C4-2B (cell line): ENCODE measurements around the gene DNAJC13.

Source experiments
- H3K27ac ChIP-seq: fragments of 450-650 bp; 2 replicates; pipeline ENCODE4 v1.5.1; 2017
- ZFX ChIP-seq: fragments of 450-650 bp; IDR thresholded peaks from 2 replicates; pipeline ENCODE4 v1.6.1; 2017
- TF ChIP-seq, protein P1 (sequence below): fragments of 450-650 bp; conservative IDR thresholded peaks from 2 replicates; pipeline ENCODE4 v1.5.1; 2017; ENCODE audit warnings: mild to moderate bottlenecking

The DNAJC13 gene

DNA sequence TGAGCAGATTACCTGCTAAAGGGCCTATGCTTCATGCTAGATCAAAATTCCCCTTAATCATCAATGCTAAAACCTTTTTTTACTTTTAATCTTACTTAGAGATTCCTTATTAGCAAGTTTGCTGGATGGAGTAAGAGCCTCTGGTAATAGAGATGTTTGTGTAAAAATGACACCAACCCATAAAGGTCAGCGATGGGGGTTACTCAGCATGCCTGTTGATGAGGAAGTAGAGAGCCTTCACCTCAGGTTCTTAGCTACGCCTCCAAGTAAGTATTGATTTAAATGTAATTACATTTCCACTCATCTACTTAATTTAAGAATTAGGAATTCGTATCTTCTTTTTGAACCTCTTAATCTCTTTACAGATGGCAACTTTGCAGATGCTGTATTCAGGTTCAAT lies 38.8 kb downstream of the DNAJC13 start:
- H3K27ac ChIP-seq = no peak overlapping the region
- TF ChIP-seq, protein P1, sequence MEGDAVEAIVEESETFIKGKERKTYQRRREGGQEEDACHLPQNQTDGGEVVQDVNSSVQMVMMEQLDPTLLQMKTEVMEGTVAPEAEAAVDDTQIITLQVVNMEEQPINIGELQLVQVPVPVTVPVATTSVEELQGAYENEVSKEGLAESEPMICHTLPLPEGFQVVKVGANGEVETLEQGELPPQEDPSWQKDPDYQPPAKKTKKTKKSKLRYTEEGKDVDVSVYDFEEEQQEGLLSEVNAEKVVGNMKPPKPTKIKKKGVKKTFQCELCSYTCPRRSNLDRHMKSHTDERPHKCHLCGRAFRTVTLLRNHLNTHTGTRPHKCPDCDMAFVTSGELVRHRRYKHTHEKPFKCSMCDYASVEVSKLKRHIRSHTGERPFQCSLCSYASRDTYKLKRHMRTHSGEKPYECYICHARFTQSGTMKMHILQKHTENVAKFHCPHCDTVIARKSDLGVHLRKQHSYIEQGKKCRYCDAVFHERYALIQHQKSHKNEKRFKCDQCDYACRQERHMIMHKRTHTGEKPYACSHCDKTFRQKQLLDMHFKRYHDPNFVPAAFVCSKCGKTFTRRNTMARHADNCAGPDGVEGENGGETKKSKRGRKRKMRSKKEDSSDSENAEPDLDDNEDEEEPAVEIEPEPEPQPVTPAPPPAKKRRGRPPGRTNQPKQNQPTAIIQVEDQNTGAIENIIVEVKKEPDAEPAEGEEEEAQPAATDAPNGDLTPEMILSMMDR = no peak
- TF ChIP-seq ZFX = no peak

DNA sequence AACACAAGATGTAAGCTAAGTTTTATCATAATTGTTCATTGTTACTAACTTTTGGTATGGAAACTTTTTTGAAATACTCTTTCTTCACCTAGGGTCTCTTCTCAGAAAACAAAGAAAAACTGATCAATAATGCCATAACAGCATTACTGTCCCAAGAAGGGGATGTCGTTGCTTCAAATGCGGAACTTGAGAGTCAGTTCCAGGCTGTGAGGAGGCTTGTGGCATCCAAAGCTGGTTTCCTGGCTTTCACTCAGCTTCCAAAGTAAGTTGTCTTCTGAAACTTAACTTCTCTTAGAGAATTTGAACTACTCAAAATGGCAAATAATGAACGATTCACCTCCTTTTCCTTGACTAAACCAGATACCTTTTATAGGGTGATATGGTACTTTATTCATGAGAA lies 39.3 kb downstream of the DNAJC13 start:
- no peak for TF ChIP-seq ZFX
- TF ChIP-seq, protein P1 = no peak
- no peak overlapping the region for H3K27ac ChIP-seq

DNA sequence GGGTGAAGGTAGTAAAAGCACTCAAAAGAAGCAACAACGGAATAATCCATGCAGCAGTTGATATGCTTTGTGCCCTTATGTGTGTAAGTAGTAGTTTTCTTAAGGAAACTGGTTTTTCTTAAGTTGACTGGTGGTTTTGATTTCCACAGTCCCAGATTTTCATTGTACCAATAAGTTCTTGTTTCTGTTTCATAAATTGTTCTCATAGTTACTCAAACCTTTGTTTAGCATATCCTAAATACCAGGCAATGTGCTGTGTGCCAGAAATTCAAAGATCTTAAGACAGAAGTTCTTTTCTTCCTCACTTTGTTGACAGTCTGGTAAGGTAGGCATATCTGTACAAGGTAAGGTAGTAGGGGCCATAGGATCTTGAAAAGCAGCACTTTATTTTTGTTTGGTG lies 40.0 kb downstream of the DNAJC13 start:
- TF ChIP-seq, protein P1 = no peak
- no peak for TF ChIP-seq ZFX
- no peak overlapping the region for H3K27ac ChIP-seq

DNA sequence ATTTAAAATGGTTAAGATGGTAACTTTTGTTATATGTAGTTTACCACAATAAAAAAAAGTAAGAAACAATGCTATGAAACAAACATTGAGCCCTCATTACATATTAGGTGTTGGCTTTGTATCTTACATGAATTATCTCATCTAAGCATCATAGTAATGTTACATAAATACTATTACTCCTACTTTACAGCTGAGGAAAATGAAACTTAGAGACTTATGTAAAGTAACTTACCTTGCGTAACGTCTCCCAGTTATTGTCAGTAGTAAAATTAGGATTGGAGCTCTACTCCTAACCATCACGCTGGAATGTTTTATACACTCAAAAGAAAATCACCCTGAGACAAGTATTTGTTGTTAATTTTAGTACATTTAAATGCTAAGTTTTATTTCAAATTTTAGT lies 42.2 kb downstream of the DNAJC13 start:
- H3K27ac ChIP-seq = no peak overlapping the region

DNA sequence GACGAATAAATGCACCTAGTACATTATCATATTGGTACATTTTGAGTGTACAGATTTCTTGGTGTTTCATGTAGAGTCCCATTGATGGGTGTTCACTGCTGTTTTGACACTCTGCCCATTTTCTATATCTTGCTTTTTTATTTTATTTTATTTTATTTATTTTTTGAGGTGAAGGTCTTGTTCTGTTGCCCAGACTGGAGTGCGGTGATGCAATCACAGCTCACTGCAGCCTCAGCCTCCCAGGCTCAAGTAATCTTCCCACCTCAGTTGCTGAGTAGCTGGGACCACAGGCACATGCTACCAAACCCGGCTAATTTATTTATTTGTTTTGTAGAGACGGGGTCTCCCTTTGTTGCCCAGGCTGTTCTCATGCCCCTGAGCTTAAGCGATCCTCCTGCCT lies 44.2 kb downstream of the DNAJC13 start:
- H3K27ac ChIP-seq = no peak overlapping the region
- TF ChIP-seq, protein P1 = no peak

More for the DNA sequence above, 42.2 kb downstream of the DNAJC13 start:
- TF ChIP-seq ZFX = no peak
- TF ChIP-seq, protein P1 = no peak

DNA sequence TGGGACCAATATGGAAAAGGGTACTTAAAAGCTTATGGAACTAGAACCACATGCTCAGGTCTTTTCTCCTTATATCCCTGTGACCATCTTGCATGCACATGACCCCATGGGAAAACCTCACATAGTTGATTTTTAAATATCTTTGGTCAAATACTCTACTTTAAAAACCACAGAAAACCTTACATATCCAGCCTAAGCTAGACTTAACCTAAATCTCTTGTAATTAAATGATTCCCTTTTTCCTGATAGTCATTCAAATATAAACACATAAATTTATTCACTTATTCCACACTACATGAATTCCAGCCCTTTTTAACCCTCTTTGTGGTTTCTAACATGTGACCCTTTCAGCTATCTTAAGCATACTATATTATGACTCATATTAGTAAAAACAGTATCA lies 46.8 kb downstream of the DNAJC13 start:
- no peak for TF ChIP-seq ZFX
- TF ChIP-seq, protein P1 = no peak
- H3K27ac ChIP-seq = no peak overlapping the region

DNA sequence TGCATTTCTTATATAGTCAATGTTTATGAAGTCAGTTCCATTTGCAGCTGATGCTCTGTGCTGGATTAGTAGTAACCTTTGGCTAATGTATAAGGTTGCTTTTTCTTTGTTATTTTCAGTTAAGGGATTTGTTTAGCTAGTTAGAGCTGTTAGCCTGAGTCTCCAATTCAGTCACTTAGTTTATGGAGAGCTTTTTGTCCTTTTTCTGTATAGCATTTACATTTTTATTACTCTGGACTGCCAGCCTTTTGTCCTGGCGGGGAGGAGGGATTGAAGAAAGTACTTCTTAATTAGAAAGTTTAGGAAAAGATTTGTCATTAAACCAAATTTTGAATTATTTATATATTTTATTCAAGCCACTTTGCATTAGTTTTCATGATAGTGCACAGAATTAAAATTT lies 52.0 kb downstream of the DNAJC13 start:
- no peak overlapping the region for H3K27ac ChIP-seq
- TF ChIP-seq, protein P1 = no peak
- no peak for TF ChIP-seq ZFX
